ENCODE data around the gene IARS1.

The IARS1 gene

GRCh38 chr9:92293452-92294296 is at the start of gene IARS1:
IARS1 (minus strand) TSS chr9:92293697; CDS start chr9:92289419, 4,278 bp downstream.
- peak; percentile 99 for DNase-seq

- no peak for DNase-seq
Measured at GRCh38 chr9:92342825-92343488, 49.5 kb upstream of the IARS1 start.

GRCh38 chr9:92341578-92341977 is 48.1 kb upstream of the IARS1 start:
- DNase-seq, result no peak

GRCh38 chr9:92333282-92333634 is 39.8 kb upstream of the IARS1 start:
- no peak for DNase-seq

GRCh38 chr9:92332577-92333281 is 39.2 kb upstream of the IARS1 start:
- no peak for DNase-seq

GRCh38 chr9:92328225-92328624 is 34.7 kb upstream of the IARS1 start:
- DNase-seq, result no peak

GRCh38 chr9:92327283-92327850 is 33.9 kb upstream of the IARS1 start:
- DNase-seq, result no peak

GRCh38 chr9:92325991-92326500 is 32.5 kb upstream of the IARS1 start:
- DNase-seq, result no peak

- peak; percentile 83 for DNase-seq
Measured at GRCh38 chr9:92325269-92325990, 31.9 kb upstream of the IARS1 start, which contains the start of the genes CENPP and NOL8. CENPP (plus strand) TSS chr9:92325953. NOL8 (minus strand) TSS chr9:92325350; CDS start chr9:92324161, 1,189 bp downstream.

GRCh38 chr9:92324889-92325268 is 31.4 kb upstream of the IARS1 start:
- no peak for DNase-seq

- DNase-seq, result no peak
Measured at GRCh38 chr9:92324431-92324830, 30.9 kb upstream of the IARS1 start.

GRCh38 chr9:92315456-92315855 is 22.0 kb upstream of the IARS1 start:
- no peak for DNase-seq

- DNase-seq, result no peak
Measured at GRCh38 chr9:92313624-92314012, 20.1 kb upstream of the IARS1 start.

GRCh38 chr9:92312887-92313623 is 19.6 kb upstream of the IARS1 start:
- DNase-seq, result no peak

GRCh38 chr9:92310562-92310961 is 17.1 kb upstream of the IARS1 start:
- DNase-seq, result no peak

- no peak for DNase-seq
Measured at GRCh38 chr9:92308893-92309292, 15.4 kb upstream of the IARS1 start.

GRCh38 chr9:92300936-92301335 is 7.4 kb upstream of the IARS1 start:
- DNase-seq, result no peak

GRCh38 chr9:92299116-92299515 is 5.6 kb upstream of the IARS1 start:
- DNase-seq, result no peak

GRCh38 chr9:92298036-92298435 is 4.5 kb upstream of the IARS1 start:
- no peak for DNase-seq

GRCh38 chr9:92297611-92298010 is 4.1 kb upstream of the IARS1 start:
- peak; percentile 14 for DNase-seq

- no peak for DNase-seq
Measured at GRCh38 chr9:92295827-92296258, 2.3 kb upstream of the IARS1 start.
